Upper lobe of left lung (tissue), 6 donors: ENCODE results near the gene NFATC2. TPM values are rescaled to one million over a fixed set of nuclear protein-coding genes. Genes with fewer than 3 reads are reported as not detected.
A peak's percentile ranks its signal among the peaks of the same experiment; 100 is the strongest.

Source experiments
- ATAC-seq, 2 donors: fragments of 200-7000 bp; cut with Tn5 transposase; one replicate each; pipeline ENCODE4 v1.9.1; 2022; ENCODE audit warnings: mild to moderate bottlenecking in 2 of 2, moderate library complexity in 2 of 2; ENCODE audit not compliant: low FRiP score in 2 of 2
- DNase-seq, 2 donors: peaks; one replicate each; pipeline ENCODE4 v3.0.0-alpha.2; 2019 to 2020
- H3K27ac ChIP-seq, 4 donors: fragments of 200-600 bp; sonication (generic); one replicate each; pipeline ENCODE4 v1.5.1; 2016 to 2019
- H3K27me3 ChIP-seq, 4 donors: fragments of 200-600 bp; sonication (generic); one replicate each; pipeline ENCODE4 v1.5.1; 2017 to 2019
- H3K36me3 ChIP-seq, 4 donors: fragments of 200-600 bp; sonication (generic); one replicate each; pipeline ENCODE4 v1.5.1; 2016 to 2019
- H3K4me1 ChIP-seq, 4 donors: fragments of 200-600 bp; sonication (generic); one replicate each; pipeline ENCODE4 v1.5.1; 2018 to 2019
- H3K4me3 ChIP-seq, 4 donors: fragments of 200-600 bp; sonication (generic); one replicate each; pipeline ENCODE4 v1.5.1; 2017 to 2019; ENCODE audit warnings: mild to moderate bottlenecking in 2 of 4, moderate library complexity in 1 of 4
- H3K9me3 ChIP-seq, 4 donors: fragments of 200-600 bp; sonication (generic); one replicate each; pipeline ENCODE4 v1.5.1; 2018 to 2019
- CTCF ChIP-seq, 6 experiments: fragments of 450-650 bp in 4 of 6; fragments of 200-600 bp in 2 of 6; sonication (generic) in 2 of 6; IDR thresholded peaks; one replicate each; pipeline ENCODE4 v1.5.1; 2016 to 2019; ENCODE audit warnings: antibody characterized with exemption in 6 of 6
- EP300 ChIP-seq, 4 donors: sonication (generic); formaldehyde crosslinking; IDR thresholded peaks; one replicate each; pipeline ENCODE4 v1.5.1; 2017; ENCODE audit warnings: antibody characterized with exemption in 4 of 4, control low read depth in 2 of 4
- POLR2A ChIP-seq, 4 donors: fragments of 450-650 bp; IDR thresholded peaks; one replicate each; pipeline ENCODE4 v1.5.1; 2016 to 2017; ENCODE audit warnings: antibody characterized with exemption in 4 of 4, mild to moderate bottlenecking in 2 of 4
- POLR2AphosphoS5 ChIP-seq, 2 donors: sonication (generic); formaldehyde crosslinking; IDR thresholded peaks; one replicate each; pipeline ENCODE4 v1.5.1; 2017; ENCODE audit warnings: antibody characterized with exemption in 2 of 2
- whole genome bisulfite sequencing, 2 donors: methylation state at CpG; one replicate each; pipeline ENCODE4 v1.1.5; 2017 to 2018; 5-methylcytosine and 5-hydroxymethylcytosine counted together
- total RNA-seq, 6 donors: library from RNA; depleted of rRNA in 4 of 6; stranded (reverse); fragments of >200 nt in 4 of 6; gene quantifications; one replicate each; pipeline versions ENCODE4 v1.1.0 to v1.2.1, GENCODE V29; 2016 to 2021
- donor health status: DM: no; HTN: no; CAD: no; lungs with moderate emphysema.
- donor health status: DM: no; HTN: yes; CAD: no; lungs with severe emphysema.

The NFATC2 gene
- total RNA-seq, 6 donors from 2014 or later = 5.1 to 28.1 (median 7.6) TPM

- H3K9me3 ChIP-seq = no peaks in the 10 kb centered on the region
- WGBS, 2 donors = 51 to 68% methylated on average over 2 of the region's 2 CpGs
- no peak for TF ChIP-seq POLR2AphosphoS5 (IDR thresholded peaks at IDR 0.05)
- no peak for TF ChIP-seq EP300 (IDR thresholded peaks at IDR 0.05)
- TF ChIP-seq POLR2A (IDR thresholded peaks at IDR 0.05) = no peak
- no peak for TF ChIP-seq CTCF (IDR thresholded peaks at IDR 0.05)
- DNase-seq (no peak), ATAC-seq (no peak)
- H3K36me3 ChIP-seq = no peaks in the 10 kb centered on the region
- H3K27me3 ChIP-seq = no peaks in the 10 kb centered on the region
- no peak overlapping the region for H3K4me3 ChIP-seq
- H3K27ac ChIP-seq = no peak overlapping the region
- H3K4me1 ChIP-seq = no peaks in the 10 kb centered on the region
These were observed 179.1 kb downstream of the NFATC2 start for GRCh38 chr20:51363378-51363777.

- Histone ChIP-seq H3K27me3 (no peaks in the 10 kb centered on the region), H3K4me1 (no peaks in the 10 kb centered on the region), H3K27ac (no peak overlapping the region), H3K4me3 (no peak overlapping the region), H3K36me3 (no peaks in the 10 kb centered on the region), H3K9me3 (no peaks in the 10 kb centered on the region)
- TF ChIP-seq POLR2A (IDR thresholded peaks at IDR 0.05) (no peak), CTCF (IDR thresholded peaks at IDR 0.05) (no peak), POLR2AphosphoS5 (IDR thresholded peaks at IDR 0.05) (no peak), EP300 (IDR thresholded peaks at IDR 0.05) (no peak)
- no peak for DNase-seq
- ATAC-seq = no peak
- WGBS, 2 donors = 82 to 98% methylated on average over 3 of the region's 3 CpGs
These were observed 180.3 kb downstream of the NFATC2 start for GRCh38 chr20:51362254-51362653.

- TF ChIP-seq EP300 (IDR thresholded peaks at IDR 0.05) (no peak), POLR2A (IDR thresholded peaks at IDR 0.05) (no peak), CTCF (IDR thresholded peaks at IDR 0.05) (no peak), POLR2AphosphoS5 (IDR thresholded peaks at IDR 0.05) (no peak)
- no peak for ATAC-seq
- Histone ChIP-seq H3K4me1 (no peaks in the 10 kb centered on the region), H3K27me3 (no peaks in the 10 kb centered on the region), H3K36me3 (no peaks in the 10 kb centered on the region), H3K27ac (no peak overlapping the region), H3K9me3 (no peaks in the 10 kb centered on the region), H3K4me3 (no peak overlapping the region)
- 89 to 96% methylated on average over 1 of the region's 1 CpG for WGBS, 2 donors
- DNase-seq = no peak
These were observed 181.3 kb downstream of the NFATC2 start for GRCh38 chr20:51361258-51361657.

GRCh38 chr20:51360451-51361201, 181.9 kb downstream of the NFATC2 start:
- Histone ChIP-seq H3K36me3 (no peaks in the 10 kb centered on the region), H3K4me3 (no peak overlapping the region), H3K9me3 (no peaks in the 10 kb centered on the region), H3K27me3 (no peaks in the 10 kb centered on the region), H3K4me1 (no peaks in the 10 kb centered on the region), H3K27ac (no peak overlapping the region)
- ATAC-seq = peak in 1 of 2 donors; percentile 34
- peak in 1 of 2 donors; percentile 44 for DNase-seq
- TF ChIP-seq POLR2AphosphoS5 (IDR thresholded peaks at IDR 0.05) = no peak
- no peak for TF ChIP-seq POLR2A (IDR thresholded peaks at IDR 0.05)
- TF ChIP-seq CTCF (IDR thresholded peaks at IDR 0.05) = no peak
- TF ChIP-seq EP300 (IDR thresholded peaks at IDR 0.05) = no peak
- 72 to 81% methylated on average over 13 of the region's 13 CpGs for WGBS, 2 donors

- H3K4me1 ChIP-seq = no peaks in the 10 kb centered on the region
- 68 to 83% methylated on average over 1 of the region's 1 CpG for WGBS, 2 donors
- no peaks in the 10 kb centered on the region for H3K36me3 ChIP-seq
- no peak for DNase-seq
- no peak overlapping the region for H3K27ac ChIP-seq
- H3K4me3 ChIP-seq = no peak overlapping the region
- H3K27me3 ChIP-seq = no peaks in the 10 kb centered on the region
- ATAC-seq = no peak
- no peak for TF ChIP-seq POLR2AphosphoS5 (IDR thresholded peaks at IDR 0.05)
- no peak for TF ChIP-seq CTCF (IDR thresholded peaks at IDR 0.05)
- no peak for TF ChIP-seq EP300 (IDR thresholded peaks at IDR 0.05)
- TF ChIP-seq POLR2A (IDR thresholded peaks at IDR 0.05) = no peak
- H3K9me3 ChIP-seq = no peaks in the 10 kb centered on the region
These were observed 182.6 kb downstream of the NFATC2 start for GRCh38 chr20:51359947-51360346.
